HG02943 (cell line): ENCODE results near the gene NLRP12.
"Not testable (repeated sequence)": the region's sequence is repeated elsewhere in the genome, so short reads cannot be mapped to it uniquely, and the experiment has no call there.

Experiments
- ATAC-seq: cut with Tn5 transposase; IDR thresholded peaks from one replicate; pipeline ENCODE4 v1.9.1; 2021; ENCODE audit warnings: mild to moderate bottlenecking, low read depth, moderate library complexity; ENCODE audit not compliant: unreplicated experiment

NLRP12 gene

DNA sequence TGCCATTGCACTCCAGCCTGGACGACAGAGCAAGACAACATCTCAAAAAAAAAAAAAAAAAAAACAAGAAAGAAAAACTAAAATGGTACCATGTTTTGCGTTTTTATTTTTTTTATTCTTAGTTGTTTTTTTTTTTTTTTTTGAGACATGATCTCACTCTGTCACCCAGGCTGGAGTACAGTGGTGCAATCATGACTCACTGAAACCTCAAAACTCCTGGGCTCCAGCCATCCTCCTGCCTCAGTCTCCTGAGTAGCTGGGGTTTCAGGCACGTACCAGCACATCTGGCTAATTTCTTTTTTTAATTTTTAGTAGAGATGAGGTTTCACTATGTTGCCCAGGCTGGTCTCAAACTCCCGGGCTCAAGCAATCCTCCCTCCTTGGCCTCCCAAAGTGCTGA is 16.8 kb upstream of the NLRP12 start:
- ATAC-seq, result not testable (repeated sequence)

DNA sequence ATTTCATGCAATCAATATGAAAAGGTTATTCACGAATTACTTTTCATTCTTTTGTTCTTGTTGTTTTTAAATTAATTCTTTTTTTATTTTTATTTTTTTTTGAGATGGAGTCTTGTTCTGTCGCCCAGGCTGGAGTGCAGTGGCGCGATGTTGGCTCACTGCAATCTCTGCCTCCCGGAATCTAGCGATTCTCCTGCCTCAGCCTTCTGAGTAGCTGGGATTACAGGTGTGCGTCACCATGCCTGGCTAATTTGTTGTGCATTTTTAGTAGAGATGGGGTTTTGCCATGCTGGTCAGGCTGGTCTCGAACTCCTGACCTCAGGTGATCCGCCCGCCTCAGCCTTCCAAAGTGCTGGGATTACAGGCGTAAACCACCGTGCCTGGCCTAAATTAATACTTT is 16.1 kb upstream of the NLRP12 start:
- not testable (repeated sequence) for ATAC-seq

DNA sequence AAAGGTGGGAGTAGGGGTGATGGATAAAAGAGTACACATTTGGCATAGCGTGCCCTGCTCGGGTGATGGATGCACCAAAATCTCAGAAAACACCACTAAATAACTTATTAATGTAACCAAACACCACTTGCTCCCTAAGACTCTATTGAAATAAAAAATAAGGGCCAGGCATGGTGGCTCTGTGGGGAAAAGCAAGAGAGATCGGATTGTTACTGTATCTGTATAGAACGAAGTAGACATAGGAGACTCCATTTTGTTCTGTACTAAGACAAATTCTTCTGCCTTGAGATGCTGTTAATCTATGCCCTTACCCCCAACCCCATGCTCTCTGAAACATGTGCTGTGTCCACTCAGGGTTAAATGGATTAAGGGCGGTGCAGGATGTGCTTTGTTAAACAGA is 14.3 kb upstream of the NLRP12 start:
- not testable (repeated sequence) for ATAC-seq

DNA sequence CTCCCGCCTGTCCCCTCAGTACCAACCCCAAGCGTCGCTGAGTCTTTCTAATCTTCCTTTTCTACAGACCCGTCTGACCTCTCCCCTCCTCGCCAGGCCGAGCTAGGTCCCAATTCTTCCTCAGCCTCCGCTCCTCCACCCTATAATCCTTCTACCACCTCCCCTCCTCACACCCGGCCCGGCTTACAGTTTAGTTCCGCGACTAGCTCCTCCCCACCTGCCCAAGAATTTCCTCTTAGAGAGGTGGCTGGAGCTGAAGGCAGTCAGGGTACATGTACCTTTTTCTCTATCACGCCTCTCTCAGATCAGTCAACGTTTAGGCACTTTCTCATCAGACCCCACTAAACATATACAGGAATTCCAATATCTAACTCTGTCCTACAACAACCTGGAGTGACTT is 8.7 kb upstream of the NLRP12 start:
- not testable (repeated sequence) for ATAC-seq

DNA sequence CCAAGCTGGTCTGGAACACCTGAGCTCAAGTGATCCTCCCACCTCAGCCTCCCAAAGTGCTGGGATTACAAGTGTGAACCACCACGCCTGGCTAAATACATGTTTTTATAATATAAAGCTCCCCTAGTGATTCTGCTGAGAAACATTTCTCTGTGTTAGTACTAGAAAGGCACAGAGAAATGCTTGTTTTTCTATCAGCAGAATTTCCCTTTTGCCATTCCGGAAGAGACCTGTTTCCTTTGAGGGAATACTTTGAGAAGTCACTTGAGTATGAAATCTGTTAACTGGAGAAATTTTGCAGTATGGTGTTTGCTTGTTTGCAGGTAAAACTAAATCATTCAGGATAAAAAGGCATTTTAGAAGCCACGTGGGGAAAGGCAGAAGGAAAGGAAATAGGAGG is 4.4 kb upstream of the NLRP12 start:
- no peak for ATAC-seq

DNA sequence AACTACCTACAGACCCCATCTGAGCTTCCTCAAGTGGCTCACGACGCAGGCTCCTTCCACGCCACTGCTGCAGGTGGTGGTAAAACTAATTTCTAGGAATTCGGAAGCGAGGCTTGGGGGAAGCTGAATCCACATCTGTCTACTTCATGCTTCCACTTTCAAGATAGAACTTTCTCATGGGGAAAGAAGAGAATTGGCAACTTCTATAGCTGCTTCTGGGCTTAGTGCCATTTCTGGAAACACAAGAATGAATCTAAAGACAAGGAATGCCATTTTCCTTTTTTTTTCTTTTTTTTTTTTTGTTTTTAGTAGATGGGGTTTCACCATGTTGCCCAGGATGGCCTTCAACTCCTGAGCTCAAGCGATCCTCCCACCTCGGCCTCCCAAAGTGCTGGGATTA is 2.8 kb upstream of the NLRP12 start:
- no peak for ATAC-seq

DNA sequence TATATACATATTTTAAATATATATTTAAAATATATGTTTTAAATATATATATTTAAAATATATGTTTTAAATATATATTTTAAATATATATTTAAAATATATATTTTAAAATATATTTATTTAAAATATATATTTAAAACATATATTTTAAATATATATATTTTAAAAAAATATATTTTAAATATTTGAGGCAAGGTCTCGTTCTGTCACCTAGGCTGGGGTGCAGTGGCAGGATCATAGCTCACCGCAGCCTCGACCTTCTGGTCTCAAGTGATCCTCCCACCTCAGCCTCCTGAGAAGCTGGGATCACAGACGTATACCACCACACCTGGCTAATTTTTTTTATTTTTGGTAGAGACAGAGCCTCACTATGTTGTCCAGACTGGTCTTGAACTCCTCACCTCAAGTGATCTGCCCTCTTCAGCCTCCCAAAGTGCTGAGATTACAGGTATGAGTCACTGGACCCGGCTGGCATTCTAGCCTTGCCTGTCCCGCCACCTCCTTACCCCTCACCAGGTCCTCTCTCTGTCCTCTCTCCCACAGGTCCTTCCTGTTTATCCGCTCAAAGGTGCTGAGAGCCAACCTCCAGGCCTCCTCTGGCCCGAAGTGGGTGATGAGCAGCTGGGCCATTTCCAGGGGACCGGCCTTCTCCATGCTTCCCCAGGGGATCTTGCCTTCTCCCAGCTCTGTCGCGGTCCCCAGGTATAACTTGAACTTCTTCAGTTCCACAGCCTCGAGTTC is 564 bp downstream of the NLRP12 start:
- no peak for ATAC-seq

DNA sequence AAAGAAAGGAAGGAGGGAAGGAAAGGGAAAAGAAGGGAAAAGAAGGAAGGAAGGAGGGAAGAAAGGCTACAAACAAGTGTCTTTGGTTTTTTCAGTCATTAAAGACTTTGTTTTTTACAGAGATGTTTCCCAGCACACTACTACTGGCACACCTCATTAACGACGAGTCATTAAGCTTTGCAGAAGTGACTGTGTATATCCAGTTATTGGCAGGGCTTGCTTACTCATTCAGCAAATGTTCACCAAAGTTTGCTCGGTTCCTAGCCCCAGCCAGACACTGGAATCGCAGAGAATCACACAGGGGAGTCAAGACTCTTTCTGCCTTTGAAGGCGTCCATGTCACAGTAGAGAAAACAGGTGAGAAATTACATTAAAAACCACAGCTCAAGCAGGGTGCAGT is 4.3 kb downstream of the NLRP12 start:
- ATAC-seq, result no peak

DNA sequence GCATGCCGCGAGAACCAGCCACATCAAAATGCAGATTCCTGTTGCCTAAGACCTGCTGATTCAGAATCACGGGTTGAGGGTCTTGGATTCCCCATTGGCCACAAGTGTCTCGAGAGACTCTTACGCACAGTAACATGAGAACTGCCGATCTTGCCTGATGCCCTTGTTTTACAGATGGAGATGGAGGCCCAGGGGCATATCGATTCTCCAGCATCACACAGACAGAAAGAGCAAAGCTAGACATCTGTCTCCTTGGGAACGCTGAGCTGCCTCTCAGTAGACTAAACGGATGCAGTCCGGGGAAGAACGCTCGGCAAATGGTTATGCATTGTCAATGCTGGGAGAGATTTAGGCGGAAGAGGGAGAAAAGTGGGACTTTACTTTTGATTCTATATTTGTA is 5.4 kb downstream of the NLRP12 start:
- ATAC-seq, result no peak

DNA sequence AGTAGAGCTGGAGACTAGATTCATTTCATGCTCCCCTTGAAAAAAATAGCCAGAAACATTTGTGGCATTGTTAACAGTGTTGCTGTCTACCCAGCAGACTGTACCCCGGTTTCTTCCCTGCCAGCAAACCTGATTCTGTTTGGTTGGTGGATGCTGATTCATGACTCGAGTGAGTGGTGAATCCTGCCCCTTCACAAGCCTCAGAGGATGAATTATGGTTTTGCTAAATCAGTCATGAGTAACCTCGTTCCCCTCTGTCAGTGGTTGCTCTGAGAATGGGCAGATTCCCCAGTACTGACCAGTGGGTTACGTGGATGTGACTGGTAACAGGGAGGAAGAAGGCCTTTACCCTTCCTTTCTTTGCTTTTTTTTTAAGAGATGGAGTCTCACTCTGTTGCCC is 10.1 kb downstream of the NLRP12 start:
- no peak for ATAC-seq

DNA sequence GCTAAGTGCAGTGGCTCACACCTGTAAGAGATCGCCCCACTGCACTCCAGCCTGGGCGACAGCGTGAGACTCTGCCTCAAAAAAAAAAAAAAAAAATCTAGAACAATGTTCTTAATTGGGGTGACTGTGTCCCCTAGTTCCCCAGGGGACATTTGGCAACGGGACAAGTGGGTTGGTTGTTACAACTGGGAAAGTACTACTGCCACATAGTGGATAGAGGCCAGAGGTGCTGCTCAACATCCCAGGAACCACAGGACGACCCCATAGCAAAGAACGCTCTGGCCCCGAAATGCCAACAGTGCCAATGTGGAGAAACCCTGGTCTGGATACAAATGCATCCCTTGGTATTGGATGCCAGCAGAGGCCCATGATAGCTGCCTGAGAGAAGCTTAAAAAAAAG is 11.8 kb downstream of the NLRP12 start:
- no peak for ATAC-seq

DNA sequence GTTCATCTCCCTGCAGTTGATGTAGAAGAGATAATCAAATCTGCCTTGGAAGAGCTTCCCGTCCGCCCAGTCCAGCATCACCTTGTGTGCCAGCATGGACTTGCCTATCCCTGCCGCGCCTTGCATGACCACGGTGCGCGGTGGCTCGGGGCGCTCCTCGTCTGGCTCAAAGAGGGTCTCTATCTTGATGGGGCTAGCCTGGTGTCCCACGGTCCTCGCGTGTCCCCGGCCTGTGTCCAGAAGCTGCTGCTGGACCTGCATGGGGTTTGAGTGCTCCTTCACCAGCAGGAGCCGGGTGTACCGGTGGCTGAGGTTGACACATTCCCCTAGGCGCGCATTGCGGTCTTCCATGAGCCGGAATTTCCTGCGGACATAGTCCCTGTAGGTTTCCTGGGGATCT is 13.2 kb downstream of the NLRP12 start:
- no peak for ATAC-seq

DNA sequence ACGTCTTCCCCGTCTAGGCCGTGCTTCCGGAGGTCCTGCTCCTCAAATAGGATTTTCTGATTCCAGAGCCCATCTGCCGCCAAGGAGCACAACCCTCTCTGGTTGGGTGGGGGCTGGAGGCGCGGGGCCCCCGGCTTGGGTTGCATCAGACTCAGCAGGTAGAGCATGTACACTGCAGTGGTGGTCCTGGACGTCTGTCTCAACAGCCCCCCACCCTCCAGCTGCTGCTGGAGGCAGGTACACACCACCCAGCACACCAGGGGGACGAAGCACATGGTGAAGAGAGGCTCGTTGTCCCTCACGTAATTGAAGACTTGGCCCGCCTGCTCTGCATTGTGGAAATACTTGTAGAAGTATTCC is 13.9 kb downstream of the NLRP12 start:
- no peak for ATAC-seq

DNA sequence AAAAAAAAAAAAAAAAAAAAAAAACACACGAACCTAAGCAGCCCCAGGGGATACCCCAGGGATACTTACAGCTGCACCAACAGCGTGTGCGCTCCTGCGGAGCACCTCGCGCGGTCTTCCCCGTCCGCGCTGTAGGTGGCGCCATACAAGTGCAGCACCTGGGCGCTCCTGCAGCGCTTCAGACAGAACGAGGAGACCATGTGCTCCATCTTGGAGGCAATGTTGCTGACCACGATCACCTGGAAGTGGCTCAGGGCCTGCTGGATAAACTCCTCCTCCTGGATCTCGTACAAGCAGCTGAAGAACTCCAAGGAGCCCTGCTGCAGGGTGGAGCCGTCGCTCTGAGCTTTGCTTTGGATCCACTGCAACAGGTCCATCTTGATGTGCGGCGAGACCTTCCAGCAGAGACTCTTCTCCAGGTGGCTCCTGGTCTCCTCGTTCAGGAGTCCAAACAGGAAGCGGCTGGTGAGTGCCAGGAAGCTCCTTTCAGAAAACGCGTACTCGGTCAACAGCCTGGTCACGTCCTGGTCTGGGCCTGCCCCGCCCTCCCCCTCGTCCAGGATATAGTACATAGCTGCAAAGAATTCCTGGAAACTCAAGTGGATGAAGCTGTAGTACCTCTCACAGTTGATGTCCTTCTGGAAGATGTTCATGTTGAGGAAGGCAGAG is 14.5 kb downstream of the NLRP12 start:
- no peak for ATAC-seq

DNA sequence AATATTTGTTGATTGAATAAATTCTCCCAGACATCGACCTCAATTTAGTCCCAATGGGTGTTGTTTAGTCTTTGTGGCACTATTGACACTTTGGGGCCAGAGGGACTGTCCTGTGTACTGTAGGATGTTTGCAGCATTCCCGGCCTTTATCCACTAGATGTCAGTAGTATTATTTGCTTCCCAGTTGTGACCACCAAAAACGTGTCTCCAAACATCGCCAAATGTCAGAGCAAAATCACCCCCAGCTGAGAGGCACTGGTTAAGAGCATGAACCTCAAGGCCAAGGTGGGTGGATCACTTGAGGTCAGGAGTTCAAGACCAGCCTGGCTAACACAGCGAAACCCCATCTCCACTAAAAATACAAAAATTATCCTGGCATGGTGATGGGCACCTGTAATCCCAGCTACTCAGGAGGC is 15.4 kb downstream of the NLRP12 start:
- ATAC-seq, result no peak

DNA sequence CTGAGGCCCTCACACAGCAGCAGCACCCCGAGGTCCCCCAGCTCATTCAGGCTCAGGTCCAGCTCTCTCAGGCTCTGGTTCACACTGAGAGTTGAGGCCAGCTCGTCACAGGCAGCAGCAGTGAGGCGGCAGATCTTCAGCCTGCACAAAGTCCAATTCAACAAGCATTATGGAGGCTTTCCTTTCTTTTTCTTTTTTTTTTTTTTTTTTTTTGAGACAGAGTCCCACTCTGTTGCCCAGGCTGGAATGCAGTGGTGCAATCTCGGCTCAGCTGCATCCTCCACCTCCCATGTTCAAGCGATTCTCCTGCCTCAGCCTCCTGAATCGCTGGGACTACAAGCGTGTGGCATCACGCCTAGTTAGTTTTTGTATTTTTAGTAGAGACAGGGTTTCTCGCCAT is 22.9 kb downstream of the NLRP12 start:
- no peak for ATAC-seq

DNA sequence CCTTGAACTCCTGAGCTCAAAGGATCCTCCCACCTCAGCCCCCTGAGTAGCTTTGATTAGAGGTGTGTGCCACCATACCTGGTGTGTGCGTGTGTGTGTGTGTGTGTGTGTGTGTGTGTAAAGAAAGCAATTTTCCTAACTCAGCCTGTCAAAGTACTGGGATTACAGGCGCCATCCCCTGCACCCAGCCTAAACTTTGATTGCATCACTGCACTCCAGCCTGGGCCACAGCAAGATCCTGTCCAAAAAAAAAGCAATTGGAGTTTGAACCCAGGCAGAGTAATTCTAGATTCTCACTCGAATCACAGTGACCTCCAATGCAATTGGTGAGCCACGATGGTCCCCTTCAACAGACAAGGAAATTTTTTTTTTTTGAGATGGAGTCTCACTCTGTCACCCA is 29.1 kb downstream of the NLRP12 start:
- no peak for ATAC-seq

DNA sequence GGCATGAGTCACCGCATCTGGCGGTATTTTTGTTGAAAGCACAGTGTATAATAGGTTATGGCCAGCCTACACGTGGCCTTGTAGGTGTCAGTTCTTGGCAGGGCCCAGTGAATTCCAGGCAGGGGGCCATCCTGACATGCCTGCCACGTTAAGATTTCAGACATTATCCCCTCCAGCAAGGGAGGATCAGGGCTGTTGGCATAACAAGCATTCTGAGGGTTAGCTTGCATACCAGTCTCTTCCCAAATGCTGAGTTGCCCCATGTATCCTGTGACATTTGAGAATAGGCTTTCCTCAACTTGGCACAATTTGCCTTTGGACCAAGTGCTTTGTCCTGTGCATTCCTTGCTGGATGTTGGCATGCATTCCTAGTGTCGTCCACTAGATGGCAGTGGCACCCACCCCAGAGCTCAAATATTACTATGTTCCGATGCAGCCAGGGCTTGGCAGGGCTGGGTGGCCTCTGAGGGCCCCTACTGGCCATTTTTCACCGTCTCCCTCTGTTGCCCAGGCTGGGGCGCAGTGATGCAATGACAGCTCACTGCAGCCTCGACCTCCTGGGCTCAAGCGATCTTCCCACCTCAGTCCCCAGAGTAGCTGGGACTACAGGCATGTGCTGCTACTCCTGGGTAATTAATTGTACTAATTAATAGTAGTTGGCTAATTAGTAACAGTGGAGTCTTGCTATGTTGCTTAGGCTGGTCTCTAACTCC is 31.2 kb downstream of the NLRP12 start:
- ATAC-seq, result no peak

DNA sequence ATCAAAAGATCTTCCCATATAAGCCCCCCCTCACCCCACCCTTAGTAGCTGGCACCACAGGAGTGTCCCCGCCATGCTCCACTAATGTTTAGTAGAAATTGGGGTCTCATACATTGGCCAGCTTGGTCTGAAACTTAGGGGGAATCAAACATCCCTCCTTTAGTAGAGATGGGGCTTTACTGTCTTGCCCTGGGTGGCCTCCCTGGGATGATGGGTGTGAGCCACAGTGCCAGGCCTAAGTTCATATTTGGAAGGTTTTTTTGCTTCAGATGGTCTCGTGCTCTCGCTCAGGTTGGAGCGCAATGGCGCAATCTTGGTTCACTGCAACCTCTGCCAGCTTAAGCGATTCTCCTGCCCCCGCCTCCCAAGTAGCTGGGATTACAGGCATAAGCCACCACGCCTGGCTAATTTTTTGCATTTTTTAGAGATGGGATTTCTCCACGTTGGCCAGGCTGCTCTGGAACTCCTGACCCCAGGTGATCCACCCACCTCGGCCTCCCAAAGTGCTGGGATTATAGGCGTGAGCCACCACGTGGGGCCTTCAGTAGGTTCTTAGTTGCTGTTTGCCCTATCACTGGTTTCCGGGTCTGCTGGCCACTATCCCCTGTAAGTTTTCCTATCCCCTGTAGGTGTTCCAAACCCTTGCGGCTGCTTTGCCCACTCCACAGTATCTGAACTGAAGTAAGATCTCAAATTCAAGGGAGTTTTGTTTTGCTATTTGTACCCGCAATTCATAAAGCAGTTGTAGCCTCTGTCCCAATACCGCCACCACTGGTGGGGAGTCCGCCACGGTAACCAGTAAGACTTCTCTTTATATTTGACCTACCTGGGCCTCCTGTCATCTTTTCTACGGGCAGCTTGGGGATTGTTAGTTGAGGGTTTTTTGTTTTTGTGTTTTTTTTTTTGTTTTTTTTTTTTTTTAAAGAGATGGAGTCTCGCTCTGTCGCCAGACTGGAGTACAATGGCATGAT is 34.1 kb downstream of the NLRP12 start:
- ATAC-seq, result no peak

DNA sequence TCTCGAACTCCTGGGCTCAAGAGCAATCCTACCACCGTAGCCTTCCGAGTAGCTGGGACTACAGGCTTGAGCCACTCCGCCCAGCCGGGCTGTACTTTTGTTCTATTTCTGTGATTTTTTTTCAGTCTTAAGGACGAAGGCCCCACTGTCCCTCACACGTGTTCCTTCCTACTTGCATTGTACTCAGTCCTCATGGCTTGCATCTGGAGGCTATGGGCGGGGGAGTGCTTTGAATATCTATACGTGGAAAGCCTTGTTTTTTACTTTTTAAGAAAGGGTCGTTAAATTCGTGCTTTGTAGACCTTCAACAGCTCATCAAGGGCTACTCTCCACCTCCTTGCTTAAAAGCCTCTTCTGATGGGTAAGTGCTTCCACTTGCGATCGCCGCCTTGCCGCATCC is 36.8 kb downstream of the NLRP12 start:
- ATAC-seq, result no peak

DNA sequence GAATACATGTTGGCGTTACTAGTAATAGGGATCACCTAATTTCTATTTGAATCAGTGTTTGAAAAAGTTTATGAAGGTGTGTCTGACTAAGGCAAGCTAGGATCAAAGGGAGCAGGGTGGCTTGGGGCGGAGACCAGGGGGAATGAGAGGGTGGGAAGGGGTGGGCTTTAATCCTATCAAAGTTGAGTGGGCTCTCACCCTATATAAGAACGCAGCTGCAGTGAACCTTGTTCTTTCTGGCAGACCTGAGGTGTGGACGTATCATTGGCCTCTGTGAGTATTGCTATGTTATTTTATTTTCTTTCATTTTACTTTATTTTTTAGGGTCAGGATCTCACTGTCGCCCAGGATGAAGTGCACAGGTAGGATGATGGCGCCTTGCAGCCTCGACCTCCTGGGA is 37.4 kb downstream of the NLRP12 start:
- no peak for ATAC-seq
